Panc1 (cell line): ENCODE results near the gene SLC8A1. TPM values are rescaled to one million over a fixed set of nuclear protein-coding genes. Genes with fewer than 3 reads are reported as not detected.

Experiments
- ATAC-seq: fragments of 200-7000 bp; cut with Tn5 transposase; 2 replicates; pipeline ENCODE4 v1.9.1; 2020; ENCODE audit warnings: mild to moderate bottlenecking, moderate library complexity
- BruUV-seq: library from RNA; stranded (reverse); fragments of 400-500 nt; replicated peaks from 2 replicates; lab custom pipeline; 2021; lab: Mats Ljungman, UMichigan
- CTCF ChIA-PET: fragments of 300-600 bp; sonication (Branson Sonifier 250); formaldehyde crosslinking; loops from one replicate; lab custom pipeline; 2022; ENCODE audit warnings: antibody characterized with exemption; lab: Charles Lee
- POLR2A ChIA-PET: fragments of 300-600 bp; sonication (Branson Sonifier 250); formaldehyde crosslinking; loops from one replicate; lab custom pipeline; 2022; ENCODE audit warnings: antibody characterized with exemption; lab: Charles Lee
- DNase-seq: peaks from one replicate; pipeline ENCODE4 v3.0.0-alpha.2; 2010; ENCODE audit warnings: low read depth, low spot score
- H3K27ac ChIP-seq: 2 replicates; pipeline ENCODE4 v1.5.1; 2011; ENCODE audit warnings: mild to moderate bottlenecking, low read length, inconsistent platforms
- H3K27me3 ChIP-seq: fragments of 200-500 bp; sonication (Bioruptor generic); 2 replicates; pipeline ENCODE4 v1.6.0; 2014; ENCODE audit warnings: low read length, inconsistent platforms; ENCODE audit not compliant: control insufficient read depth, insufficient read depth
- H3K36me3 ChIP-seq: fragments of 200-500 bp; sonication (Bioruptor generic); 2 replicates; pipeline ENCODE4 v1.5.1; 2014; ENCODE audit warnings: inconsistent platforms, mild to moderate bottlenecking, low read length, moderate library complexity; ENCODE audit not compliant: control insufficient read depth, insufficient read depth
- H3K4me1 ChIP-seq: 2 replicates; pipeline ENCODE4 v1.5.1; 2011; ENCODE audit warnings: inconsistent platforms, mild to moderate bottlenecking, low read length, moderate library complexity; ENCODE audit not compliant: control insufficient read depth, insufficient read depth
- H3K4me3 ChIP-seq, 2 experiments: 2 replicates each; pipeline ENCODE4 v1.5.1; 2011 to 2012; ENCODE audit warnings: low read depth in 2 of 2, low read length in 2 of 2, mild to moderate bottlenecking in 2 of 2, inconsistent platforms in 1 of 2, moderate library complexity in 1 of 2
- H3K9me3 ChIP-seq: fragments of 200-500 bp; sonication (Bioruptor generic); 2 replicates; pipeline ENCODE4 v1.5.1; 2014; ENCODE audit warnings: low read depth, mild to moderate bottlenecking, inconsistent platforms, low read length, moderate library complexity; ENCODE audit not compliant: control insufficient read depth, insufficient read depth
- CTCF ChIP-seq: fragments of 450-650 bp; IDR thresholded peaks from 2 replicates; pipeline ENCODE4 v1.5.1; 2017; ENCODE audit warnings: mild to moderate bottlenecking
- POLR2AphosphoS5 ChIP-seq: IDR thresholded peaks from 2 replicates; pipeline ENCODE4 v1.6.1; 2012; ENCODE audit warnings: mild to moderate bottlenecking, low read depth, low read length, moderate library complexity
- REST ChIP-seq, 2 experiments: IDR thresholded peaks; 2 replicates each; pipeline ENCODE4 v1.6.1; 2011 to 2012; ENCODE audit warnings: low read depth in 2 of 2, control low read depth in 1 of 2, low read length in 1 of 2, mild to moderate bottlenecking in 1 of 2, moderate library complexity in 1 of 2; ENCODE audit not compliant: insufficient read depth in 1 of 2
- SIN3A ChIP-seq: IDR thresholded peaks from 2 replicates; pipeline ENCODE4 v1.6.1; 2012; ENCODE audit warnings: low read depth, mild to moderate bottlenecking, low read length, moderate library complexity, borderline replicate concordance; ENCODE audit not compliant: insufficient read depth
- TCF7L2 ChIP-seq: IDR thresholded peaks from 2 replicates; pipeline ENCODE4 v1.6.1; 2011; ENCODE audit warnings: mild to moderate bottlenecking, low read depth, low read length, inconsistent platforms
- in situ Hi-C: cut with HindIII; loops from 2 replicates; pipeline ENCODE4 v1.10.0; 2016; ENCODE audit warnings: low sequenced_read_pairs, low pct_unique_long_range_greater_than_20kb
- intact Hi-C: fragments of 100-400 bp; cut with micrococcal nuclease; formaldehyde crosslinking; loops from one replicate; pipeline ENCODE4 v1.10.0; 2022; ENCODE audit not compliant: unreplicated experiment
- total RNA-seq: library from RNA; stranded (reverse); gene quantifications from one replicate; pipeline ENCODE4 v1.2.1, GENCODE V29; 2021; ENCODE audit not compliant: unreplicated experiment

SLC8A1 gene
- total RNA-seq, 1 experiment from 2014 or later, result 0.59 TPM

GRCh38 chr2:40123326-40123725 lies 328.6 kb downstream of the SLC8A1 start:
- H3K36me3 ChIP-seq, result no peaks in the 10 kb centered on the region
- no TSS peak for BruUV-seq
- no peaks in the 10 kb centered on the region for H3K9me3 ChIP-seq
- DNase-seq (no peak), ATAC-seq (no peak)
- no peak overlapping the region for H3K27ac ChIP-seq
- no peak overlapping the region for H3K4me3 ChIP-seq
- ChIA-PET CTCF (no interaction called here), POLR2A (no interaction called here)
- H3K4me1 ChIP-seq, result no peaks in the 10 kb centered on the region
- no peak for TF ChIP-seq POLR2AphosphoS5
- TF ChIP-seq TCF7L2, result no peak
- TF ChIP-seq CTCF, result no peak
- no peak for TF ChIP-seq SIN3A
- TF ChIP-seq REST (IDR thresholded peaks at IDR 0.05; ENCODE audit: insufficient read depth in 1 of 2, low read depth in 2 of 2, low read length in 1 of 2), result no peak
- in situ Hi-C loops, result no loop called here
- H3K27me3 ChIP-seq, result no peaks in the 10 kb centered on the region
- intact Hi-C loops, result no loop called here

- Histone ChIP-seq H3K4me1 (no peaks in the 10 kb centered on the region), H3K27ac (no peak overlapping the region), H3K36me3 (no peaks in the 10 kb centered on the region), H3K9me3 (no peaks in the 10 kb centered on the region), H3K4me3 (no peak overlapping the region), H3K27me3 (no peaks in the 10 kb centered on the region)
- no TSS peak for BruUV-seq
- TF ChIP-seq POLR2AphosphoS5 (no peak), CTCF (no peak), REST (IDR thresholded peaks at IDR 0.05; ENCODE audit: insufficient read depth in 1 of 2, low read depth in 2 of 2, low read length in 1 of 2) (no peak), TCF7L2 (no peak), SIN3A (no peak)
- in situ Hi-C loops (no loop called here), intact Hi-C loops (no loop called here)
- no peak for DNase-seq
- no peak for ATAC-seq
- ChIA-PET CTCF (no interaction called here), POLR2A (no interaction called here)
These were observed 330.9 kb downstream of the SLC8A1 start for GRCh38 chr2:40120957-40121356.
